Measurements from ENCODE around the gene LRRTM3. TPM values are rescaled to one million over a fixed set of nuclear protein-coding genes. Genes with fewer than 3 reads are reported as not detected.

The LRRTM3 gene
- total RNA-seq, 1 donor from 2014 or later = not detected

DNA sequence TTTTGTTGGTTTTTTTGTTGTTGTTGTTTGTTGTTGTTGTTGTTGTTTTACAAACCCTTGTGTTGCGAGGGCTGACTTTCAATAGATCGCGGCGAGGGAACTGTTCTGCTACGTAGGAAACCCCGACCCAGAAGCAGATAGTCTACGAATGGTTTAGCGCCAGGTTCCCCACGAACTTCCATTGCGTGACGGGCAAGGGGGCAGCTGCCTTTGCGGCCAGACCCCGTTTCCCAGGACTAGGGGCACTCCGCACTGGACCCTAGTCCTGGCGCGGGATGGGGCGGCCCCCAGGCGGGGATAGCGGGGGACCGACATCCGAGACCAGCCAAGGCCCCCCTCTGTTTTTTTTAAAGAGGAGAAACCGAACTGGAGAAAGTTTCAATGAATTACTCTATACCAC is 119.6 kb downstream of the LRRTM3 start:
- H3K36me3 ChIP-seq = no peaks in the 10 kb centered on the region
- no peak overlapping the region for H3K27ac ChIP-seq
- no peaks in the 10 kb centered on the region for H3K9me3 ChIP-seq
- DNase-seq (ENCODE audit: low spot score in 2 of 2) = no peak
- no peaks in the 10 kb centered on the region for H3K4me1 ChIP-seq
- no peak overlapping the region for H3K4me3 ChIP-seq
- H3K27me3 ChIP-seq = no peaks in the 10 kb centered on the region
- intact Hi-C loops (cut with DNase I) = no loop called here
- TF ChIP-seq, protein P1, sequence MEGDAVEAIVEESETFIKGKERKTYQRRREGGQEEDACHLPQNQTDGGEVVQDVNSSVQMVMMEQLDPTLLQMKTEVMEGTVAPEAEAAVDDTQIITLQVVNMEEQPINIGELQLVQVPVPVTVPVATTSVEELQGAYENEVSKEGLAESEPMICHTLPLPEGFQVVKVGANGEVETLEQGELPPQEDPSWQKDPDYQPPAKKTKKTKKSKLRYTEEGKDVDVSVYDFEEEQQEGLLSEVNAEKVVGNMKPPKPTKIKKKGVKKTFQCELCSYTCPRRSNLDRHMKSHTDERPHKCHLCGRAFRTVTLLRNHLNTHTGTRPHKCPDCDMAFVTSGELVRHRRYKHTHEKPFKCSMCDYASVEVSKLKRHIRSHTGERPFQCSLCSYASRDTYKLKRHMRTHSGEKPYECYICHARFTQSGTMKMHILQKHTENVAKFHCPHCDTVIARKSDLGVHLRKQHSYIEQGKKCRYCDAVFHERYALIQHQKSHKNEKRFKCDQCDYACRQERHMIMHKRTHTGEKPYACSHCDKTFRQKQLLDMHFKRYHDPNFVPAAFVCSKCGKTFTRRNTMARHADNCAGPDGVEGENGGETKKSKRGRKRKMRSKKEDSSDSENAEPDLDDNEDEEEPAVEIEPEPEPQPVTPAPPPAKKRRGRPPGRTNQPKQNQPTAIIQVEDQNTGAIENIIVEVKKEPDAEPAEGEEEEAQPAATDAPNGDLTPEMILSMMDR (IDR thresholded peaks at IDR 0.05) = no peak

DNA sequence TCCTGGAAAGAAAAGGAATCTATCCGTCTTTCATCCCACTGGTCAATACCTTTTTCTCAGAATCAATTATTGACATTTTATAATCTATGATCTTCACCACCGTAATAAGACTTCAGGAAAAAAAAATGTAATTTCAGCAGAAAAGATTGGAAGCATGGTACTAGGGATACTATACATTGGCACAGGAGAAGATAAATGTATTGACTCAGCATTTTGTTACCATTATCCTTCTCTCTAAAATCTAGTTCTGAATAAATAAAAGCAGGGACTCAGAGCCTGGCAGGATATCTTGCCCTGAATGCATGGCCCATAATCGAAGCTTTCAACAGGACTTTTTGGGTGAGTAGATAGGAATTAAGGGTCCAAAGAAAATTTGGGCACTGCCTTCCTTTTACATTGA is 120.7 kb downstream of the LRRTM3 start:
- H3K27me3 ChIP-seq = no peaks in the 10 kb centered on the region
- no peak for DNase-seq (ENCODE audit: low spot score in 2 of 2)
- intact Hi-C loops (cut with DNase I) = no loop called here
- H3K27ac ChIP-seq = no peak overlapping the region
- TF ChIP-seq, protein P1 (IDR thresholded peaks at IDR 0.05) = no peak
- no peaks in the 10 kb centered on the region for H3K9me3 ChIP-seq
- no peaks in the 10 kb centered on the region for H3K36me3 ChIP-seq
- H3K4me1 ChIP-seq = no peaks in the 10 kb centered on the region
- H3K4me3 ChIP-seq = no peak overlapping the region

DNA sequence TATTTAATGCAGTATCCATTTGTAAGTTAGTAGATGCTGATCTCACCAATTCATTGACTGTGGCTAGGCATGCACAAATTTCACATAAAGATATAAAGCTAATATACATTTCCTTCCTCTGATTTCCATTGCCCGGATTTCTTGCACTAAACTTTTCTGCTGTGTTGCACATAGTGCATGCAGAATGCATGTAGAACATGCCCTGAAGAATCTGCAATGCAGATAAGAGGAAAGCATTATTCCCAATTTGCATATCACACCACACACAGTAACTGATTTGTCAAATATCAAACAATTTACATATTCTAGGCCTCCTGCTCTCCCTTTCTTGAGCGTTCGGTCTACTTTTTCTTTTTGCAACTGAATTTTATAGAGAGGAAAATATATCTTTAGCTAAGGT is 124.2 kb downstream of the LRRTM3 start:
- no peak for DNase-seq (ENCODE audit: low spot score in 2 of 2)
- no peak overlapping the region for H3K27ac ChIP-seq
- intact Hi-C loops (cut with DNase I) = no loop called here

DNA sequence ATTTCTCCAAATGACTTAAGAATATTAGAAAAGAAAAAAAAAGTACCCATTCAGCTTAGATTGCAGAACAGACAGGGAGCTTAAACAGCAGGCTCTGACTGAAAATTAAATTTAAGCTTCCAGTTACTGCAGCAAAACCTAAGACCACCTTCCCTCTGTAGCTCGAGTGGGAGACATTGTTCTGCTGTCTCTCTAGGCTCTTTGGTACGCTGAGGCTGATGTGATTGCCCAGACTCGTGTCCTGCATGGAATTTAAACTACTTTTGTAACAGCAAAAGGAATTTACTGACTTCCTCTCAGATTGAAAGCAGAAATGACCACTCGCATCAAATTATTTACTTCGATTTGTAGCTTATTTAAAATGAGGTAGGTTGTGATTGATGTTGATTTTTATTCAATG is 124.6 kb downstream of the LRRTM3 start:
- Histone ChIP-seq H3K27me3 (no peaks in the 10 kb centered on the region), H3K4me3 (no peak overlapping the region), H3K27ac (no peak overlapping the region), H3K4me1 (no peaks in the 10 kb centered on the region), H3K9me3 (no peaks in the 10 kb centered on the region), H3K36me3 (no peaks in the 10 kb centered on the region)
- TF ChIP-seq, protein P1 (IDR thresholded peaks at IDR 0.05) = no peak
- intact Hi-C loops (cut with DNase I) = no loop called here
- no peak for DNase-seq (ENCODE audit: low spot score in 2 of 2)

More for the DNA sequence above, 124.2 kb downstream of the LRRTM3 start:
- TF ChIP-seq, protein P1 (IDR thresholded peaks at IDR 0.05) = no peak
- H3K9me3 ChIP-seq = no peaks in the 10 kb centered on the region
- H3K36me3 ChIP-seq = no peaks in the 10 kb centered on the region
- H3K4me1 ChIP-seq = no peaks in the 10 kb centered on the region
- H3K4me3 ChIP-seq = no peak overlapping the region
- no peaks in the 10 kb centered on the region for H3K27me3 ChIP-seq

DNA sequence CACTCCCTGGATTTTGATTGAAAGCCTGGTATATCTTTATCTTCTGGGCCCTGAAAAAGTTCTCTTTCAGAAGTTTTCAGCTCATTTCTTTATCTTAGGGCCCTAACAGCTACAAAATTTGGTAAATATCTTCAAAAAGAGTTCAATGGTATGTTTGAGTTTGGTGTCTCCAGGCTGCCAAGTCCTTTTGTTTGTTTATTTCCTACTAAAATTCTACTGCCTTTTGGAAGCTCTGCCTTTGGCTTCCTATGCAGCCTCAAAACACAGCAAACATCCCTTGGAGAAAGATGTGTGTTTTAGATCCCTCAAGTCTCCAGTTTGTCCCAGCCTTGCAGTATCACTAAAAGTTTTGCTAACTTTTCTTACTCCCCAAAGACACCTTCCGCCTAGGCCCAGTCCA is 146.8 kb downstream of the LRRTM3 start:
- Histone ChIP-seq H3K4me1 (no peaks in the 10 kb centered on the region), H3K36me3 (no peaks in the 10 kb centered on the region), H3K27ac (no peak overlapping the region), H3K4me3 (no peak overlapping the region), H3K27me3 (no peaks in the 10 kb centered on the region), H3K9me3 (no peaks in the 10 kb centered on the region)
- TF ChIP-seq, protein P1 (IDR thresholded peaks at IDR 0.05) = no peak
- intact Hi-C loops (cut with DNase I) = no loop called here
- no peak for DNase-seq (ENCODE audit: low spot score in 2 of 2)

DNA sequence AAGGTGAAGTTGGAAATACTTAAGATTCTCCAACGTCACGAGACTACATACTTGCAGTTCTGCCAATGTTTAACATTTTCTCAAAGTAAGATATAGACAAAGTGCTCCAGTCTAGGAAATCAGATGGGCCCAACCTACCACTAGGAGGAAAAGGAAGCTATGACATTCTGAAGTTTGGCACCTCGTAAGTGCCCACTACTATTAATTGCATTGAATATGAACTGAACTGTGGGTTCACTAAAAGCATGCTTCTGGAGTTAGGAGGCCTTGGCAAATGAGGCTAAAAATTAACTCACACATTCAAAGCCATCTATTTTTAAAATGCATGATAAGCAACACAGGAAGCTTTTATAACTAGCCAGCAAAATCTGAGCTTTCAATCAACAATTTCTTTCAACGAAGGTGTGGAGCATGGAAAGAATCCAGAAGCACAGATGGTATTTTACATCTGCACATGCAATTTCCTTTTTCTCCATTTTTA is 149.7 kb downstream of the LRRTM3 start:
- Histone ChIP-seq H3K4me3 (no peak overlapping the region), H3K9me3 (no peaks in the 10 kb centered on the region), H3K27me3 (no peaks in the 10 kb centered on the region), H3K27ac (no peak overlapping the region), H3K4me1 (no peaks in the 10 kb centered on the region), H3K36me3 (no peaks in the 10 kb centered on the region)
- DNase-seq (ENCODE audit: low spot score in 2 of 2) = no peak
- intact Hi-C loops (cut with DNase I) = no loop called here
- TF ChIP-seq, protein P1 (IDR thresholded peaks at IDR 0.05) = no peak
